Loucy (cell line): ENCODE results near the gene ACACB.

Experiments
- H2AFZ ChIP-seq: fragments of 200-600 bp; sonication (generic); 2 replicates; pipeline ENCODE4 v1.6.0; 2016; ENCODE audit warnings: antibody characterized with exemption, mild to moderate bottlenecking, low read length, moderate library complexity
- H3F3A ChIP-seq: fragments of 200-600 bp; 2 replicates; pipeline ENCODE4 v1.6.0; 2016; ENCODE audit warnings: antibody characterized with exemption, low read depth, mild to moderate bottlenecking
- H3K27me3 ChIP-seq: fragments of 200-600 bp; sonication (generic); 2 replicates; pipeline ENCODE4 v1.6.1; 2014; ENCODE audit warnings: low read length, mild to moderate bottlenecking; ENCODE audit not compliant: insufficient read depth, poor library complexity, severe bottlenecking
- H3K36me3 ChIP-seq: fragments of 200-600 bp; sonication (generic); 2 replicates; pipeline ENCODE4 v1.6.1; 2016; ENCODE audit warnings: low read length; ENCODE audit not compliant: insufficient read depth
- H3K4me1 ChIP-seq: fragments of 200-600 bp; sonication (generic); 2 replicates; pipeline ENCODE4 v1.5.1; 2014; ENCODE audit warnings: low read length, mild to moderate bottlenecking; ENCODE audit not compliant: insufficient read depth, poor library complexity, severe bottlenecking
- H3K4me2 ChIP-seq: fragments of 200-600 bp; sonication (generic); 2 replicates; pipeline ENCODE4 v1.6.0; 2014; ENCODE audit warnings: antibody characterized with exemption, low read length, low read depth, mild to moderate bottlenecking; ENCODE audit not compliant: poor library complexity, severe bottlenecking
- H3K4me3 ChIP-seq: fragments of 200-600 bp; sonication (generic); 2 replicates; pipeline ENCODE4 v1.5.1; 2014; ENCODE audit warnings: low read length, mild to moderate bottlenecking, mixed read lengths; ENCODE audit not compliant: poor library complexity, severe bottlenecking
- H3K79me2 ChIP-seq: fragments of 200-600 bp; sonication (generic); 2 replicates; pipeline ENCODE4 v1.6.1; 2014; ENCODE audit warnings: low read length; ENCODE audit not compliant: insufficient read depth
- H3K9ac ChIP-seq: fragments of 200-600 bp; sonication (generic); 2 replicates; pipeline ENCODE4 v1.6.0; 2014; ENCODE audit warnings: mild to moderate bottlenecking, low read depth, low read length, moderate library complexity; ENCODE audit not compliant: poor library complexity, severe bottlenecking
- H3K9me2 ChIP-seq: fragments of 200-600 bp; sonication (generic); replicated peaks from 2 replicates; pipeline ENCODE4 v1.6.1; 2016; ENCODE audit warnings: low read depth, low read length, mixed read lengths
- H3K9me3 ChIP-seq: fragments of 200-600 bp; sonication (generic); 2 replicates; pipeline ENCODE4 v1.6.1; 2014; ENCODE audit warnings: mild to moderate bottlenecking, antibody characterized with exemption, low read length, low read depth; ENCODE audit not compliant: insufficient read depth
- H4K20me1 ChIP-seq: fragments of 200-600 bp; sonication (generic); 2 replicates; pipeline ENCODE4 v1.6.0; 2014; ENCODE audit warnings: antibody characterized with exemption, low read length, mild to moderate bottlenecking; ENCODE audit not compliant: insufficient read depth, poor library complexity, severe bottlenecking
- EZH2phosphoT487 ChIP-seq: fragments of 200-600 bp; IDR thresholded peaks from 2 replicates; pipeline ENCODE4 v1.6.1; 2018; ENCODE audit warnings: antibody characterized with exemption, mild to moderate bottlenecking, moderate library complexity, borderline replicate concordance
- TF ChIP-seq, protein P1 (sequence below): fragments of 200-600 bp; sonication (generic); conservative IDR thresholded peaks from 2 replicates; pipeline ENCODE4 v1.5.1; 2014; ENCODE audit warnings: mild to moderate bottlenecking, antibody characterized with exemption, low read length

Gene ACACB

DNA sequence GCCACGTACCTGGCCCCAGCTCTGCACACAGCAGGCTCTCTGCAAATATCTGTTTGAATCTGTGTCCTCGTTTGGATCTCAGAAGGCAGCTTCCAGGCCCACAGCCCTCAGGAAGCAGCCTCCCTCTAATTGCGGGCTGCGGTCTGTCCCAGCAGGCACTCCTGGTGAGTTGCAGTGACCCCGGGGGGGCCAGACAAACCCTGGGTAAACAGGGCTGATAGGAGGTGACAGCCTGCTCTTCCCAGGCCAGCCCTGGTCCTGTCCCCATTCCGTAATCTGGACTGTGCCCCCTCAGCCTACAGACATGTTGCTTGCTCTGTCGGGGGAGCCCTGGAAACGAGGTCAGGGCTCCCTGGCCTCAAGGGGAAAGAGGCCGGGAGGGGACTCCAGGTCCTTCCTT, 190.7 kb downstream of the ACACB start:
- H3K4me1 ChIP-seq: peaks cover 67% of the 10 kb centered on the region
- H3K4me3 ChIP-seq: no peak overlapping the region
- H3F3A ChIP-seq: peaks cover 13% of the 10 kb centered on the region; the same call in 1 of the 2 replicates
- TF ChIP-seq EZH2phosphoT487: no peak
- TF ChIP-seq, protein P1, sequence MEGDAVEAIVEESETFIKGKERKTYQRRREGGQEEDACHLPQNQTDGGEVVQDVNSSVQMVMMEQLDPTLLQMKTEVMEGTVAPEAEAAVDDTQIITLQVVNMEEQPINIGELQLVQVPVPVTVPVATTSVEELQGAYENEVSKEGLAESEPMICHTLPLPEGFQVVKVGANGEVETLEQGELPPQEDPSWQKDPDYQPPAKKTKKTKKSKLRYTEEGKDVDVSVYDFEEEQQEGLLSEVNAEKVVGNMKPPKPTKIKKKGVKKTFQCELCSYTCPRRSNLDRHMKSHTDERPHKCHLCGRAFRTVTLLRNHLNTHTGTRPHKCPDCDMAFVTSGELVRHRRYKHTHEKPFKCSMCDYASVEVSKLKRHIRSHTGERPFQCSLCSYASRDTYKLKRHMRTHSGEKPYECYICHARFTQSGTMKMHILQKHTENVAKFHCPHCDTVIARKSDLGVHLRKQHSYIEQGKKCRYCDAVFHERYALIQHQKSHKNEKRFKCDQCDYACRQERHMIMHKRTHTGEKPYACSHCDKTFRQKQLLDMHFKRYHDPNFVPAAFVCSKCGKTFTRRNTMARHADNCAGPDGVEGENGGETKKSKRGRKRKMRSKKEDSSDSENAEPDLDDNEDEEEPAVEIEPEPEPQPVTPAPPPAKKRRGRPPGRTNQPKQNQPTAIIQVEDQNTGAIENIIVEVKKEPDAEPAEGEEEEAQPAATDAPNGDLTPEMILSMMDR: no peak
- no peaks in the 10 kb centered on the region for H4K20me1 ChIP-seq
- no peaks in the 10 kb centered on the region for H3K9me2 ChIP-seq
- H3K4me2 ChIP-seq: peak overlapping the region; percentile 47
- no peaks in the 10 kb centered on the region for H3K9me3 ChIP-seq
- no peaks in the 10 kb centered on the region for H3K36me3 ChIP-seq
- H3K27me3 ChIP-seq: no peaks in the 10 kb centered on the region
- H3K79me2 ChIP-seq: no peaks in the 10 kb centered on the region
- H2AFZ ChIP-seq: no peak overlapping the region
- peak overlapping the region; percentile 21 for H3K9ac ChIP-seq

DNA sequence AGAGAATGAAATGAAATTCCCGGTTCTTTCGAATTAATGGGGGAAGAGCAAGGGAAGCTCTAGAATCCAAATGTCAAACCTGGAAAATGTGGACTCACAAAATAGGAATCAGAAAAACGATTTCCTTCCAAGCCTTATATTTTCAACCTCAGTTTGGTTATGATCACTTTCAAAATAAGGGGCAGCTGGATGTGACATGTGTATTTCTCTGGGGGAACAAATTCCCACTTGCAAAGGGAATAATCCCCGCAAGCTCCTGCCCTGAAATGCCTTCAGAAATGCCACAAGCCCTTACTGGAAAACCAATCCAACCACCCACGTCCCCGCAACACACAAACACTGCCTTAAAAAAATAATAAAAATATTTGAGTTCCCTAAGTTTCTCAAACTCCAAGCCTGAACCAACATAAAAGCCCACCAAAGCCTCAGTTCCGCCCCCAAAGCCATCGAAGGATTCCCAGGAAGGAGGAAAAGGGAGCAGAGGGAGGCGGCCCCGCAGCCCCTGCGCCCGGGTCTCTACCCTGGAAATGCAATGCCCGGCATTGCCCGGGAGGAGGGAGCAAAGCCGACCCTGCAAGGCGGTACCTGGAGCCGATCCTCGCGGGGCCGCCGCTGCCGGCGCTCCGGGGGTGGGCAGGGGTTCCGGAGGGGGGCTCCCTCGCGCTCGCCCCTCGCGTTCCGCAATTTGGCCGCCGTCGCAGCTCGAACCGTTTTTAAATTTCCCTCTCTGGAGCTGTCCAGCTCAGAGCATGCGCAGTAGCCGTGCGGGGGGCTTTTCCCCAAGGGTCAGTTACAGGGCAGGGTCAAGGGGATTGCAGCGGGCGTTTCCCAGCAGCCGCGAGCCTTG, 192.4 kb downstream of the ACACB start, which contains the start of gene FOXN4:
TSS of gene FOXN4 (minus strand) at position 751 of the 847 bp plus-strand sequence. CDS start 963 bp downstream, outside the sequence.
- Histone ChIP-seq H3K27me3 (no peaks in the 10 kb centered on the region), H3K9ac (peak within 1 kb of the TSS; percentile 76)

DNA sequence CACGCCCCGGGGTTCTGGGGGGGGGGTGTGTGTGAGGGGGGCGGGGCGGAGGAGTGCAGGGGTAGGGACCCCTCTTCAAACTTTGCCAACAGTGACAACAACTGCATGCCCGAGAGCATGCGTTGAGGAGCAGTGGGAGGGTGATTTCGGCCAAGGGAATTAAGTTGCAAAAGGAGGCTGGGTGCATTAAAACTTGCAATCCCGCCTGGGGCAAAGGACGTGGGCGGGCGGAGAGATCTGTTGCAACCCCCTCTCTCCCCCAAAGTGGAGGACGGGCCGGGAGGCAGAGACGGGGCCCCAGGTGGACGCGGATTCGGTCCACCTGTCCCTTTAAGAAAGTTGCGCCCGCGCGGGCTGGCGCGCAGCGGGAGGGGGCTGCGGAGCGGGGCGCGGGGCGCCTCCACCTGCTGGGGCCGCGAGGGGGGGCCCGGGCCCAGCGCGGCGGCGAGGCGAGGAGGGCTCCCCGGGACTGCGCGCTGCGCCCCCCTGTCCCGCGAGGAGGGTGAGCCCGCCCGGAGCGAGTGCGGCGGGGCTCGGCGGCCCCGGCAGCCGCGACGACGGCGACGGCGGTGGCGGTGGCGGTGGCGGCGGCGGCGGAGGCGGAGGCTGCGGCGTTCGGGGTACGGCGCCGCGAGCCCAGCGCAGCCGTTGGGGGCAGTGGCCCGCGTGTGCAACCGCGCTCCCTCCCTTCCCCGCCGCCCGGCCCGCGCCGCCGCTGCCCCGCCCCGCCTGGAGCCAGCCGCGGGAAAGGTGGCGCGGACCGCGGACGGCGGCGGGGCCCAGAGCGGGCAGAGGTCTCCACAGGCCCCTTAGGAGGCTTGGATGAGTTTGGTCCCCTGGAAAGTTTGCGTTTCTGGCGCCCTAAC, 193.2 kb downstream of the ACACB start:
- no peak for TF ChIP-seq EZH2phosphoT487
- TF ChIP-seq, protein P1: no peak
- H3K27me3 ChIP-seq: no peaks in the 10 kb centered on the region
- peak overlapping the region; percentile 83 for H2AFZ ChIP-seq
- no peaks in the 10 kb centered on the region for H3K36me3 ChIP-seq
- H4K20me1 ChIP-seq: no peaks in the 10 kb centered on the region
- no peaks in the 10 kb centered on the region for H3K9me2 ChIP-seq
- no peaks in the 10 kb centered on the region; the same call in 1 of the 2 replicates for H3K79me2 ChIP-seq
- H3K9ac ChIP-seq: peak overlapping the region; percentile 76
- peak overlapping the region; percentile 80 for H3K4me3 ChIP-seq
- peak overlapping the region; percentile 83 for H3K4me2 ChIP-seq
- H3K9me3 ChIP-seq: no peaks in the 10 kb centered on the region
- peaks cover 13% of the 10 kb centered on the region; the same call in 1 of the 2 replicates for H3F3A ChIP-seq
- H3K4me1 ChIP-seq: peaks cover 50% of the 10 kb centered on the region

More for the DNA sequence above, 192.4 kb downstream of the ACACB start, which contains the start of gene FOXN4:
- TF ChIP-seq, protein P1: no peak
- no peak for TF ChIP-seq EZH2phosphoT487
- Histone ChIP-seq H3K79me2 (no peaks in the 10 kb centered on the region; the same call in 1 of the 2 replicates), H3F3A (peaks cover 13% of the 10 kb centered on the region; the same call in 1 of the 2 replicates), H4K20me1 (no peaks in the 10 kb centered on the region), H3K4me1 (peaks cover 53% of the 10 kb centered on the region), H3K36me3 (no peaks in the 10 kb centered on the region), H2AFZ (peak within 1 kb of the TSS; percentile 83), H3K9me2 (no peaks in the 10 kb centered on the region), H3K4me2 (peak within 1 kb of the TSS; percentile 83), H3K4me3 (peak within 1 kb of the TSS; percentile 80), H3K9me3 (no peaks in the 10 kb centered on the region)
